ENCODE data around the gene NOL4L.
A peak's percentile ranks its signal among the peaks of the same experiment; 100 is the strongest.

DNA sequence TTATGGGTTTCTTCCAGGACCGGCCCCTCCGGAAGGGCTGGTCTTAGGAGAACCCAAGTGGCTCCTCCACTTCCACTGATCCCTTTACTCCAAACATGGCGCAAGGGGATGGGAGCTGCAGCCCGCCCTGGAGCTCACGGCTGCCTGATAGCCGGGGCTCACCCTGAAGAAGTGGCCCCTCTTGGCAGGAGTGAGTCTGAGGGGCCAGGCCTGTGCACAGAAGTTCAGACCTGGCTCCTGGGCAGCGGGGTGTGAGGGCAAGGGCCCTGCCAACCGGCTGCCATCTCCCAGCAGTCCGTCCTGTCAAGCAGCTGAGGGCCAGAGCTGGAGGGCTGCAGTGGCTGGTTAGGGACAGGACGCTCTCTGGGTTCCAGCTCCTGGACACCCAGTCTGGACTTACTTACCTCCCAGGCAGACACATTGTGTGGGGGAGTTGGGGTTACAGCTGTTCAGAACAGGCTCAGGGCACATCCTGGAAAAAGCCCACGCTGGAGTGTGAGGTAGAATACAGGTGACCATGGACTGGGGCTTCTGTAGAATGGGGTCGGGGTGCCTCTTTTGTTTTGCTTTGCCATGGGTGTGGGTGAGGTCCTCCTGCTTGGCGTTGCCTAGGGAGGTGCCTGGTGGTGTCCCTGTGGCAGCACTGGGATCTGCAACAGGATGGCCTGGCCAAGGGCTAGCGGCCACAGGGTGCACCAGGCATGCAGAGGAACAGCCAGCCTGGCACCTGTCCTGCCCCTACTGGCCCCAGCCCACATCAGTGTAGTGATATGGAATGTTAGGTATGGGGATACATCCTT, 138.6 kb downstream of the NOL4L start:
- TF ChIP-seq, protein P1, sequence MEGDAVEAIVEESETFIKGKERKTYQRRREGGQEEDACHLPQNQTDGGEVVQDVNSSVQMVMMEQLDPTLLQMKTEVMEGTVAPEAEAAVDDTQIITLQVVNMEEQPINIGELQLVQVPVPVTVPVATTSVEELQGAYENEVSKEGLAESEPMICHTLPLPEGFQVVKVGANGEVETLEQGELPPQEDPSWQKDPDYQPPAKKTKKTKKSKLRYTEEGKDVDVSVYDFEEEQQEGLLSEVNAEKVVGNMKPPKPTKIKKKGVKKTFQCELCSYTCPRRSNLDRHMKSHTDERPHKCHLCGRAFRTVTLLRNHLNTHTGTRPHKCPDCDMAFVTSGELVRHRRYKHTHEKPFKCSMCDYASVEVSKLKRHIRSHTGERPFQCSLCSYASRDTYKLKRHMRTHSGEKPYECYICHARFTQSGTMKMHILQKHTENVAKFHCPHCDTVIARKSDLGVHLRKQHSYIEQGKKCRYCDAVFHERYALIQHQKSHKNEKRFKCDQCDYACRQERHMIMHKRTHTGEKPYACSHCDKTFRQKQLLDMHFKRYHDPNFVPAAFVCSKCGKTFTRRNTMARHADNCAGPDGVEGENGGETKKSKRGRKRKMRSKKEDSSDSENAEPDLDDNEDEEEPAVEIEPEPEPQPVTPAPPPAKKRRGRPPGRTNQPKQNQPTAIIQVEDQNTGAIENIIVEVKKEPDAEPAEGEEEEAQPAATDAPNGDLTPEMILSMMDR (IDR thresholded peaks at IDR 0.05; ENCODE audit: insufficient read depth, low read length), result no peak
- TF ChIP-seq SPI1 (IDR thresholded peaks at IDR 0.05; ENCODE audit: borderline replicate concordance, low read depth) (no peak), POLR2AphosphoS5 (IDR thresholded peaks at IDR 0.05; ENCODE audit: low read depth) (0 out of 2 replicates have a peak, but pooled peaks have one; percentile 33), REST (IDR thresholded peaks at IDR 0.05; ENCODE audit: insufficient replicate concordance, low read depth) (no peak), GABPA (IDR thresholded peaks at IDR 0.05; ENCODE audit: low read depth) (no peak)

All from HL-60 (cell line).